Rectal smooth muscle tissue (tissue), 1 donor: Measurements from ENCODE around the gene C1QL1.

Experiments
- H3K27ac ChIP-seq: one replicate; pipeline ENCODE4 v1.7.0; 2013; ENCODE audit warnings: low read depth, low read length, inconsistent platforms
- H3K27me3 ChIP-seq: one replicate; pipeline ENCODE4 v1.7.0; 2013; ENCODE audit warnings: low read length; ENCODE audit not compliant: control insufficient read depth, insufficient read depth
- H3K36me3 ChIP-seq: one replicate; pipeline ENCODE4 v1.7.0; 2013; ENCODE audit warnings: low read length; ENCODE audit not compliant: control insufficient read depth, insufficient read depth
- H3K4me1 ChIP-seq: one replicate; pipeline ENCODE4 v1.7.0; 2013; ENCODE audit warnings: low read length; ENCODE audit not compliant: control insufficient read depth, insufficient read depth
- H3K4me3 ChIP-seq: one replicate; pipeline ENCODE4 v1.7.0; 2013; ENCODE audit warnings: low read length
- H3K9ac ChIP-seq: one replicate; pipeline ENCODE4 v1.7.0; 2013; ENCODE audit warnings: low read length

Gene C1QL1

DNA sequence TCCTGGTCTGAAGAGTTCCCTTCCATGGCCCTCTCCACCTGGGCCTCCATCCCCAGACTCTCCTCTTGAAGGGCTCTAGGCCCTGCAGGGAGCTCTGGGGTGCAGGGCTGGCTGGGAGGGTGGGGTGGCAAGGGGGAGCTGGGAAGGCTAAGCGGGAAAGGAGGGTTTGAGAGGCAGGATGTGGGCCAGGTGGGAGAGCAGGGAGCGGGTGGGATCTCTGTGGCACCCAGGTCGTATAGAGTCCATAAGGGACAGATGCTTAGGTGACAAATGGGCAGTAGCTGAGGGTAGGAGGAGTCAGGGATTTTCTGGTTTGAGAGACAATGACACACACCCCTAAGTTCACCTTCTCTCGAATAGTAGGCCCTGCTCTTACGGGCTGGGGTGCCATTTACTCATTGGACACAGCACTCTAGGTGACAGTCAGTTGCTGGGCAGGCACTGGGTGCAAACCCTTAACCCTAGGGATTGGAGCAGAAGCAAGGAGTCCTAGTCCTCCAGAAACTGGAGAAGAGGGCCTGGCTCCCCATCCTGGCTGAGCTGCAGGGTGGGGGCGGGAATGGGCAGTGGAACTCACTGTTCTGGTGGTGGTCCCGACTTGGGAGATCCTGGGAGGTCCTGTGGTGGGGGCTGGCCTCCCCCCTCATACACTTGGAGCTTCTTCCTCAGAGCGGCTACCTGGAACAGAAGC is 35.9 kb downstream of the C1QL1 start:
- H3K36me3 ChIP-seq = no peaks in the 10 kb centered on the region

DNA sequence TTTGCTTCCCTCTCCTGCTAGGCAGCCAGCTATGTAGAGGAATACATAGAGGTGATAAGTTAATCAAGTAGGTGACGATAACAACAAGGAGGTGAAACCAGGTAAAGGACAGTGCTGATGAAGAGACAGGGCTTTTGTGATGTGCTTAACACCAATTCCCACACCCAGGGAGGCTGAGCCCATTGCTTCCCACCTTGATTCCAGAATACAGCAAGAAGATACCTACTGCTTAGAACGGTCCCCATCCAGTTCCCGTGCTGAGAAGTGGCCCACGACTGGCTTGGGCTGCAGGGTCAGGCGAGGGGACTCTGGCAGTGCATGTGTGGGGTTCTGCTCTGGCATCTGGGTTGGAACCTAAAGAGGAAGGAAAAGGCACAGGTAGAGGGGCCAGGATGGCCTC is 36.7 kb downstream of the C1QL1 start:
- Histone ChIP-seq H3K27ac (no peak overlapping the region), H3K4me1 (no peaks in the 10 kb centered on the region), H3K36me3 (no peaks in the 10 kb centered on the region), H3K27me3 (peaks cover 2% of the 10 kb centered on the region), H3K4me3 (no peak overlapping the region), H3K9ac (no peak overlapping the region)

More for the DNA sequence above, 35.9 kb downstream of the C1QL1 start:
- peaks cover 2% of the 10 kb centered on the region for H3K27me3 ChIP-seq
- H3K27ac ChIP-seq = no peak overlapping the region
- H3K4me1 ChIP-seq = no peaks in the 10 kb centered on the region
- H3K9ac ChIP-seq = no peak overlapping the region
- H3K4me3 ChIP-seq = no peak overlapping the region

DNA sequence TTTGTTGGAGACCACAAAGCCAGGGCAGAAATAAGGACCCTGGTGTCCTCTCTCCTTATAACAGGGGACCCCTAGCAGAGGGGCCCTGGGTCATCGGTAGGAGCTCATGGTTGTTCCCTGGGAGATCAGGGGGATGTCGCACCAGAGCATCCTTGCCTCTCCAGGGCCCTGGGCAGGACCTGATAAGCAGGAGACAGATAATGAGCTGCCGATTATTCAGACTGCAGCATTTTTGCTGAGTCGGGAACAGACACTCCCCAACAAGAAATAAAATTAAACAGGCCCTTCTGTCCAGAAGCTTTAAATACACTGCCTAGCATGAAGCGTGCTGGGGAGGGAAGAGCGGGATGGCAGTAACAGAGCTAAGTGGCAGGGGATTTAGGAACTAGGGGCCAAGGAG is 37.4 kb downstream of the C1QL1 start:
- H3K27ac ChIP-seq = no peak overlapping the region
- no peak overlapping the region for H3K4me3 ChIP-seq
- no peaks in the 10 kb centered on the region for H3K4me1 ChIP-seq

DNA sequence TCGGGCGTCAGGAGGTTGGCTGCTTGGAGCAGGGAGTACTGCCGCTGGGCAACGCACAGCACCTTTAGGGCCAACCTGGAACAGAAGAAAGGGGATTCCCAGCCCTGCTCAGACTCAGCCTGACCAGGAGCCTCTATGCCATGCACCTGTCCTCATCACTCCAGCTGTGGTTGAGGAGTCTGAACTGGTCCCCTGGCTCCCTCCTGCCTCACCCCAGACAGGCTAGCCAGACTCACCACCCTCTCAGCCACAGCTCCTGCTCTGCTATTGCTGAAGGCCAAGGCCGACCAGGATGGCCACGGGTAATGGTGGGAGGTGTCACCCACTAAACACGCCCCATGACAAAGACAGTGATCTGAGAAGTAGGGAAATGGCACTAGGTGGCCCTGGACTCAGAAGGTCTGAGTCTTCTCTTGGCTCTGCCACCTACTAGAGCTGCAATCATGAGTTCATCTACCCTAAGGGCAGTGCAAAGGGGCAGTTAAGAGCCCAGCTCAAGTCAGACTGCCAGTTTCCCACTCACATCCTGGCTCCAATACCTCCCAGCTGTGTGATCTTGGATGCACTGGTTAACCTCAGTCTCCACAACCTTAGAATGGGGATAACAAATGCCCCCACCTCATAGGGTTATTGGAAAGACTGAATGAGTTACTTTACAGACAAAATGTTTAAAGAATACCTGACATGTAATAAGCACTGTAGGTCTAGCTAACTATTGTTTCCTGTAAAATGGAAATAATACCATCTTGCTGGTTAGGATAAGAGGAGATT is 39.0 kb downstream of the C1QL1 start:
- no peak overlapping the region for H3K9ac ChIP-seq
- H3K27me3 ChIP-seq = peaks cover 2% of the 10 kb centered on the region
- no peaks in the 10 kb centered on the region for H3K36me3 ChIP-seq

More for the DNA sequence above, 37.4 kb downstream of the C1QL1 start:
- H3K36me3 ChIP-seq = no peaks in the 10 kb centered on the region
- H3K9ac ChIP-seq = no peak overlapping the region
- peaks cover 2% of the 10 kb centered on the region for H3K27me3 ChIP-seq

DNA sequence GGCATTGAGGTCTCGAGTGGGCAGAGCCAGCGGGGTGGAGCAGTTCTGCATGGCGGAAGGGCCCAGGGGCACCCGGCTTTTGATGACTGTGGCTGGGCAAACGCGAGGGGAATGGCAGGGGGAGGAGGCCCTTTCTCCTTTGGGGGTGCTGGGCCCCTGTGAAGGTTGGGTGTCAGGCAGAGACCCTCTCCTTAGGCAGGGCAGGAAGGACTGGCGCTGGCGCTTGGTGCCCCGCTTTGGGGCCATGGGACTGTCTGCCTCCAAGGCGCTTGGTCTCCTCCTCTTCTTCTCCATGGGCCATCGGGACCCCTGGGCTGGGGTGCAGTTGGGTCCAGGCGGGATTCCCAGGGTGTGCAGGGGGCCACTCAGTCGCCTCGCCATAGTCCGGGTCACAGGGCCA is 40.0 kb downstream of the C1QL1 start:
- Histone ChIP-seq H3K27ac (no peak overlapping the region), H3K9ac (no peak overlapping the region), H3K4me1 (no peaks in the 10 kb centered on the region), H3K4me3 (no peak overlapping the region), H3K36me3 (no peaks in the 10 kb centered on the region), H3K27me3 (peaks cover 2% of the 10 kb centered on the region)

More for the DNA sequence above, 39.0 kb downstream of the C1QL1 start:
- Histone ChIP-seq H3K4me3 (no peak overlapping the region), H3K4me1 (no peaks in the 10 kb centered on the region), H3K27ac (no peak overlapping the region)

DNA sequence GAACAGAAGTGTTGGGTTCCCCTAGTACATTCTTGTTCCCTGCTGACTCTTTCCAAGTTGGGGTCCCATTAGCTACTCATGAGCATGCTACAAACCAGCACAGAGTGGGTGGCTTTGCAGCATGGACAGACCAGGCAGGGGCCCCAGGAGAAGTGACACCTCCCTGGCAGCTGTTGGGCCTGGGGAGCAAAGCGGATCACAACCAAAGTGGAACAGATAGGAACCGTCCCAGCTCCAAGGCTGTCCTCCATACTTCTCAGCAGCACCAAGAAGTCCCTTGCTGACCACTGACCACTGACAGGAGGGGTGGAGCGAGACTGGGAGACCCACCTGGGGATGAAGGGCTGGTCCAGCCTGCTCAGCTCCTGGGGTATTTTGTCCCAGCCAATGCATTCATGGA is 40.4 kb downstream of the C1QL1 start:
- Histone ChIP-seq H3K27me3 (peaks cover 2% of the 10 kb centered on the region), H3K9ac (no peak overlapping the region)

DNA sequence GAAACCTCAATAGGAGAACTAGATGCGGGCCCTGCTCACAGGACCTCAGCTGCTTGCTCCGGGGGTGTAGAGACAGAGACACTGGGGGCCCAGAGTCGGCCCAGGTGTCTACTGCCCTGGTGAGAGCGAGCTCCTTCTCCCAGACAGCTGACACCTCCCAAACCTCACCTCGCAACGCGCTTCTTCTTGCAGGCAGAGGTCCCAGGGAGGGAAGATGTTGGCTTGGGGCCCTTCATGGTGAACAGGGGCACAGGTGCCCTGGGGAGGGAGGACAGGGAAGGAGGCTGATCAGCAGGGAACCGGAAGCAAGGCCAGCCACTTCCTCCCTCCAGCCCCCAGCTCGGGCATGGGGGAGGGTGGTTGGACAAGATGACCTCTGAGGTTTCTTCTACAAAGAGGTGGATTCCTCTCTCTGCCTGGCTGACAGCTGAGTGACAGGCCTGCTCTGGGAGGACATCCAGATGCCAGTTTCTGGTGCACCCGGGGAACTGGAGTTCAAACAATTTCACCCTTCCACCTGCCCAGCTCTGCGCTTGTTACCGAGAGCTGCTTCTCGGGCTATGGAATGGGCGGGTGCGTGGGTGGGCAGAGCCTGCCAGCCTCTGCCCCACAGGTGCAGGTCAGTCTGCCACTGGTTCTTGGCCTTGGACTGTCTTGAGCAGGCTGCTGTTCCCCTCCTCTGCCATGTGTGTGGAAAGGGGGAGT is 41.1 kb downstream of the C1QL1 start:
- Histone ChIP-seq H3K36me3 (no peaks in the 10 kb centered on the region), H3K27me3 (no peaks in the 10 kb centered on the region), H3K27ac (no peak overlapping the region), H3K4me3 (no peak overlapping the region), H3K4me1 (no peaks in the 10 kb centered on the region), H3K9ac (no peak overlapping the region)

More for the DNA sequence above, 40.4 kb downstream of the C1QL1 start:
- Histone ChIP-seq H3K36me3 (no peaks in the 10 kb centered on the region), H3K27ac (no peak overlapping the region), H3K4me1 (no peaks in the 10 kb centered on the region), H3K4me3 (no peak overlapping the region)

DNA sequence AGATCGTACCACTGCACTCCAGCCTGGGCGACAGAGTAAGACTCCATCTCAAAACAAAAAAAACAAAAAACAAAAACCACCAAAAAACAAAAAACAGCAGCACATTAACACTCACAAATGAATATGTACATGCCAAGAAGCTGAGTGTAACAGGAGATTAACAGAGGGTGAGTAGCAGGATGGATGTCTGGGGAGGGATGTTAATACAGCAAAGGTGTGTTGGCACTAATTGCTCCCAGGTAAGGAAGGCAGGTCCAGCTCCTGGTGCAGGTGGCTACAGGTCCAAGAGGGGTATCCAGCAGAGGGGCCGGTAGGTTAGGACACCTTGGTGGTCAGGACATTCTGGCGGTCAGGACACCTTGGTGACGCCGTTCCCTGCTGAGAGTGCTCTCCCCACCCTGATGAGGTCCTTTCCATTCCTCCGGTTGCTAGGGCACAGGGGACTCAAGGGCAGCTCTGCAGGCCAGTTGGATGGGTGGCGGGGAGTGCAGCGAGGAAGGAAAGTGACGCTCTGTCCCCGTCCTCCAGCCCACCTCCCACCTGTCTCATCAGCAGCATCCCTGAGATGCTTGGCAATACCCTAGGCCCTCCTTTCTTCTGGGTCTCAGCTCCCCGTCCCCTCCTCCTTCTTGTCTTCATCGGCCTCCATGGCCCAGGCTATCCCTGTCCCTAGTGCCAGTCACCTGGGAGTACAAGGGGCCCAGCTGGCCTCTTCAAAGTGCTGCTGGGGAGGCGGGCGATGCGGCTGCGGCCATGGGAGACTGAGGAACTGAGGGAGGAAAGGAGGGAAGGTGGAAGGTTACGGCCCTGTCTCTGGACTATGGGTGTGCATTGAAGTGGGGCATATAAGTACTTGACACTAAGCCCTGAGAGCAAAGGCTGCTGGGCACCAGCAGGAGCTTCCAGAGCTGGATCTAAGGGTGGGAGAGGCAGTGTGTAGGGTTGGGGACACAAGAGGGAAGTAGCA is 42.1 kb downstream of the C1QL1 start:
- no peaks in the 10 kb centered on the region for H3K27me3 ChIP-seq
- no peaks in the 10 kb centered on the region for H3K4me1 ChIP-seq
- no peak overlapping the region for H3K9ac ChIP-seq
- no peak overlapping the region for H3K4me3 ChIP-seq
- H3K27ac ChIP-seq = no peak overlapping the region
- H3K36me3 ChIP-seq = no peaks in the 10 kb centered on the region

DNA sequence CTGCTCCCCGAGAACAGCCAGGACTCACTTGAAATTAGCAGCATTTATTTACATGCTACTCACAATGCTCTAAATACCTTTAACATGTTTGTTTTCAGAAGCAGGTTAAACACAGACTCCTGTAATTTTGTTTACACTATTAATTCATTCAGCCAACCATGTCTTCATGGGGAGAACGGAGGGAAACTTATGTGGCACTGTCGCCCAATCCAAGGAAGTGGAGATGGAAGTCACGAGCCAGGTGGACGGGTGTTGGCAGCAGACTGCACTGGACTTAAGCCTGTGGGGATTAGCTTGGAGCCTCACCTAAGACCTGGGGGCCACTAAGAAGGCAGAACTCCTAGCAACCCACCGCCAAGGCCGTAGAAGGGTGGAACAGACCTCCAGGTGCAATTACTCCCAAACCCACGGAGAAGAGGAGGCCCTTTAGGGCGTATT is 44.0 kb downstream of the C1QL1 start:
- Histone ChIP-seq H3K27me3 (no peaks in the 10 kb centered on the region), H3K4me1 (no peaks in the 10 kb centered on the region), H3K27ac (no peak overlapping the region), H3K36me3 (no peaks in the 10 kb centered on the region), H3K4me3 (no peak overlapping the region), H3K9ac (no peak overlapping the region)

DNA sequence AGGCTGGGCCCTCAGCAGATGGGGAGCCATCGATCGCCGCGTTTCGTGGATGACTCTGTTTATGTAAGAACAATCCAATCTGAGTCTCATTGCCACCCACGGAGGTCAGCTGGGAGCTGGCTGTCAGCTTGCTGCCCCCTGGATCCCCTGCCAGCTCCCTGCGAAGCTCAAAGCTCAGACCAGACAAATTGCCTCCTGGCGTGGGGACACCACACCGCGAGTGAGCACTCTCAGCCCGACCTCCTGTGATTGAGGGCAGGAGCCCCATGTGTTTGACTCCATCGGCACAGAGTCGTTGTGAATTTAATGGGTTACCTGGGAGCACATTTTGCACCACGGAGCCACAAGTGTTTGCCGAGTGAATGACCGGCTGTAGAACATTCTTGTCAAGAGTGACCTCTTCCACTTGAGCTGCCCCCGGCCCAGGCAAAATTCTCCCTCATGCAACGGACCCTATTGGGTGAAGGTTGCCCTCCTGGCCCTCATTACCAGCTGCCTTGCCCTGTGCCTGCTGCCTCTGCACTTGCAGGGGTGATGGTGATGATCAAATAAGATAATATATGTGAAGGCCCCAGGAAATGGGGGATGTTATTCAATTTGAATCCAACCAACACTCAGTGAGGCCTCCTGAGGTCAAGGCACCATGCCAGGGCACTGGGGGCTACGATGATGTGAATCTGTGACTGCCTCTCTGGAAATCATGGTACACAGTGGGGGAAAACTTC is 45.2 kb downstream of the C1QL1 start:
- Histone ChIP-seq H3K27ac (no peak overlapping the region), H3K4me3 (no peak overlapping the region), H3K9ac (no peak overlapping the region), H3K36me3 (no peaks in the 10 kb centered on the region), H3K27me3 (no peaks in the 10 kb centered on the region), H3K4me1 (no peaks in the 10 kb centered on the region)

DNA sequence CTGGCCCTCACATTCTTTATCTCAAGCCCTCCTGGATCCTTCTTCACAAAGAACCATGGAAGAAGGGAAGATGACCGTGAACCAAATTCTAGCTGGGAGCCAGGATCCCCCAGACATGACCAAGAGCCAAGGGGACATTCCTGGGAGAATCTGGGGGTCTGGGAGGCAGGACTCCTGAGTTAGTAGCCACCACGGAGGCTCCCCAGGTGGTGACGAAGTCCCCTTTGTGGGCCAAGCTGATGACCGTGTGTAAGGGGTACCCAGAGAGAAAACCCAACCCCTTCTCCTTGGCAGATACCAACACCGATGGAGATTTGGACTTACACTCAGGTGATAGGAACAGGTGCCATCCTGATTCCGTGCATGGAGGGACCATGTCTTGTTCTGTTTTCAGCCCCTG is 46.0 kb downstream of the C1QL1 start:
- Histone ChIP-seq H3K27me3 (no peaks in the 10 kb centered on the region), H3K9ac (no peak overlapping the region), H3K4me3 (no peak overlapping the region), H3K27ac (no peak overlapping the region), H3K36me3 (no peaks in the 10 kb centered on the region), H3K4me1 (peaks cover 5% of the 10 kb centered on the region)
